Activated naive CD4-positive, alpha-beta T cell (primary cell): ENCODE measurements around the gene ELAVL1.
"Not testable (repeated sequence)": the region's sequence is repeated elsewhere in the genome, so short reads cannot be mapped to it uniquely, and the experiment has no call there.

Experiments used
- DNase-seq, 4 experiments: peaks; one replicate each; lab custom pipeline; 2025; lab: John Stamatoyannopoulos, UW

ELAVL1 gene

GRCh38 chr19:8005534-8006256, at the start of gene ELAVL1:
ELAVL1 (minus strand) TSS chr19:8005641; CDS start chr19:7991815, 13,826 bp downstream.
- DNase-seq, result peak; percentile 57 to 89 (median 74)

GRCh38 chr19:8054169-8054568, 48.7 kb upstream of the ELAVL1 start:
- no peak for DNase-seq

DNA sequence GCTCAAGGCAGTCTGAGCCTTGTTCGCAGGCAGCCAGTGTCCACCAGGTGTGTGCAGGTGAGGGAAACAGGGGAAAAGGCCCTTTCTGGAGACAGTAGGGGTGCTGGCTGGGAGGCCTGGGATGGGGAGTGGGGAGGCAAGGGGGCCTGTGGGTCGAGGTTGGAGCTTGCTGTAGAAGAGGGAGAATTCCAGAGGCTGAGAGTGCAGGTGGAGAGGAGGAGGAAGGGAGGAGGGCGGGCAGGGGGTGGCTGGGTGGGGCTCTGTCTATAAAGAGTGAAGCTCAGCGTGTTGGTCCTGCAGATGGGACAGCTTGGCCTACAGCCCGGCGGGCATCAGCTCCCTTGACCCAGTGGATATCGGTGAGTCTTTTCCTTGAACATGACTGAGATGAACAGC, 47.0 kb upstream of the ELAVL1 start, which contains the start of gene CCL25:
TSS of gene CCL25 (plus strand) at position 297 of the 396 bp plus-strand sequence. CDS start 290 bp downstream, outside the sequence.
- DNase-seq, result no peak

DNA sequence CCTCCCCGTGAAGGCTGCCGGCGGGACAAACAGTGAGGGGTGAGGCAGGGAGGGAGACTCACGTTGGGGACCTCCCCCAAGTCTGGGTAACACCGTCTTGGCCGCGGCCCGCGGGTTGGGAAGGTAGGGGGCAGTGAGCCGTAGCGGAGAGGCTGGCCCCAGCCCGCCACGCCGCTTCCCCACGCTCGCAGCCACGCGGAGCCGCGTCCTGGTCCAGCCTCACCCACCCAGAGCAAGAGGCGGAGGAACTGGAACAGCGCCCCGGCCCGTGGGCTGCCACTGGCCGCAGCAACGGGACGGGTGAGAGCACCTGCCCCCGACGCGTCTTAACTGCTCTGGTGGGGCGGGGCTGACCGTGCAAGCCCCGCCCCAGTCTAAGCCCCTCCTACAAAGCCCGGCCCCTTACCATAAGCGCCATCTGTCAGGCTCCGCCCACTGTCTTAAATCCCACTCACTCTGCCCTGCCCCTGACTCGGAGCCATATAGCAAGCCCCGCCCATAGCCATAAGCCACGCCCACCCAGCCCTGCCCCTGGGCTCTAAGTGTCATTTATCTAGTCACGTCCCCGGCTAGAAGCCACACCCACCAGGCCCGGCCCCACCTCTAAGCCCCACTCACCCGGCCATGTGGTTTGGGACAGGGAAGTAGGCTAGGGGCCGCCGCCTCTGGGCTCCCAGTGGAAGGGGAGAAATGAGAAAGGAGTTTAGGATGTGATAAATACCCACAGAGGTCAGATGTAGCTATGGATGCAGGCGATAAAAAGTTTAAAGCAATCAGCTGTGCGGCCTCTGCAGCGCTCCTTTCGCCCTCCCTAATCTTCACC, 45.0 kb upstream of the ELAVL1 start:
- DNase-seq, result peak; percentile 72 to 87 (median 78)

GRCh38 chr19:8046569-8047165, 41.2 kb upstream of the ELAVL1 start:
- no peak for DNase-seq

DNA sequence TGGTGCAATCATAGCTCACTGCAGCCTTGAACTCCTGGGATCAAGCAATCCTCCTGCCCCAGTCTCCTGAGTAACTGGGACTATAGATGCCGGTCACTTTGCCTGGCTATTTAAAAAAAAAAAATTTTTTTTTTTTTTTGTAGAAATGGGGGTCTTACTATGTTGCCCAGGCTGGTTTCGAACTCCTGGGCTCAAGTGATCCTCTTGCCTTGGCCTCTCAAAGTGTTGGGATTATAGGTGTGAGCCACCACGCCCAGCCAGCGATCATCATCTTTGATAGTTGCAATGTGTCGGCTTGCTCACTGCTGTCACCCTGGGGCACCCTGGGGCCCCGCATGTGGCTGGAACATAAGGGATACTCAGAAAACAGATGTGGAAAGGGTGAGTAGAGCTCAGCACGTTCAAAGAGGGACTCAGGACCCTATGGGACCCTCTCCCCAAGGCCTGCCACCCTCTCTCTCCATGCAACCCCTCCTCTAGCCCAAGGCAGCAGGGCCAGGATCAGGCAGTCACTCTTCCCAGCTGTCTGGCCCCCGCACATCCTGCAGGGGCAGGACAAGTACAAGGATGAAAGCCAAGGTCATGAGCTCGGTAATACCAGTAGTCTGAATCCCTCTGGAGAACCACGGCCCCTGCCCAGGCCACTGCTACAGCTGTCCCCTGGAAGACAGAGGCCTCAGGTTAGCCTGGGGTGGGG, 40.6 kb upstream of the ELAVL1 start:
- no peak for DNase-seq

- DNase-seq, result no peak
Observed at GRCh38 chr19:8044018-8044417, 38.6 kb upstream of the ELAVL1 start.

GRCh38 chr19:8042900-8043299, 37.5 kb upstream of the ELAVL1 start:
- DNase-seq, result no peak

GRCh38 chr19:8041531-8041931, 36.1 kb upstream of the ELAVL1 start:
- DNase-seq, result no peak

DNA sequence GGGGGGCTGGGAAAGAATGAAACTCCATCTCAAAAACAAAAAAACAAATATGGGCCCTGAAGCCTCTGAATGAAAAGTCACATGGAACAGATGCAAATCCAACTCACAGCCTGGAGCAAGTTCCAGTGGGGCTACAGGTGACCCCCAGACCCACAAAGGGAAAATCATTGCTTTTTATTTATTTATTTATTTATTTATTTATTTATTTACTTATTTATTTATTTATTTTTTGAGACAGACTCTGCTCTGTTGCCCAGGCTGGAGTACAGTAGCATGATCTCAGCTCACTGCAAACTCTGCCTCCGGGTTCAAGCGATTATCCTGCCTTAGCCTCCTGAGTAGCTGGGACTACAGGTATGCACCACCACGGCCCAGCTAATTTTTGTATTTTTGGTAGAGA, 33.8 kb upstream of the ELAVL1 start:
- no peak for DNase-seq

GRCh38 chr19:8038815-8039214, 33.4 kb upstream of the ELAVL1 start:
- DNase-seq, result no peak

DNA sequence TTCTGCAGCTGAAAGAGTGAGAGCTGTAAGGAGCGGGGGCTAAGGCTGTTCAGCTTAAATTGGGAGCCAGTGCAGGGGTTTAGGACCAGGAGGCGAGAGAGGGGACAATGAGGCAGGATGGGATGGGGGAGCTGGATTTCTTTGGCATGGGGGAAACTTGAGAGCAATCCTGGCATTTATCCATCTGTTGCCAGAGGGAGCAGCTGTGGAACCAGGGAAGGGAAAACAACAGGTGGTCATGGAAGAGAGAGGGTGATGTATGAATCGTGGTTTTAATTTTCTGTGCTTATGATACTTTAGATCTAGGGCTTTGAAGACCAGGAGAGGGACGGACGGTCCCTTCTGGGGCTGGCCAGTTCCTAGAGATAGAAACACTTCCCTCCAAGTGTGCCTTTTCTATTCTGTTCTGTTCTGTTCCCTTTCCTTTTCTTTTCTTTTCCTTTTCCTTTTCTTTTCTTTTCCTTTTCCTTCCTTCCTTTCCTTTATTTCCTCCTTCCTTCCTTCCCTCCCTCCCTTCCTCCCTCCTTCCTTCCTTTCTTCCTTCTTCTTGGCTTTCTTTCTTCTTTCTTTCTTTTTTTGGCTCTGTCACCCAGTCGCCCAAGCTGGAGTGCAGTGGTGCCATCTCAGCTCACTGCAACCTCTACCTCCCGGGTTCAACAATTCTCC, 31.1 kb upstream of the ELAVL1 start:
- no peak for DNase-seq

- no peak for DNase-seq
Observed at GRCh38 chr19:8034178-8034525, 28.7 kb upstream of the ELAVL1 start.

DNA sequence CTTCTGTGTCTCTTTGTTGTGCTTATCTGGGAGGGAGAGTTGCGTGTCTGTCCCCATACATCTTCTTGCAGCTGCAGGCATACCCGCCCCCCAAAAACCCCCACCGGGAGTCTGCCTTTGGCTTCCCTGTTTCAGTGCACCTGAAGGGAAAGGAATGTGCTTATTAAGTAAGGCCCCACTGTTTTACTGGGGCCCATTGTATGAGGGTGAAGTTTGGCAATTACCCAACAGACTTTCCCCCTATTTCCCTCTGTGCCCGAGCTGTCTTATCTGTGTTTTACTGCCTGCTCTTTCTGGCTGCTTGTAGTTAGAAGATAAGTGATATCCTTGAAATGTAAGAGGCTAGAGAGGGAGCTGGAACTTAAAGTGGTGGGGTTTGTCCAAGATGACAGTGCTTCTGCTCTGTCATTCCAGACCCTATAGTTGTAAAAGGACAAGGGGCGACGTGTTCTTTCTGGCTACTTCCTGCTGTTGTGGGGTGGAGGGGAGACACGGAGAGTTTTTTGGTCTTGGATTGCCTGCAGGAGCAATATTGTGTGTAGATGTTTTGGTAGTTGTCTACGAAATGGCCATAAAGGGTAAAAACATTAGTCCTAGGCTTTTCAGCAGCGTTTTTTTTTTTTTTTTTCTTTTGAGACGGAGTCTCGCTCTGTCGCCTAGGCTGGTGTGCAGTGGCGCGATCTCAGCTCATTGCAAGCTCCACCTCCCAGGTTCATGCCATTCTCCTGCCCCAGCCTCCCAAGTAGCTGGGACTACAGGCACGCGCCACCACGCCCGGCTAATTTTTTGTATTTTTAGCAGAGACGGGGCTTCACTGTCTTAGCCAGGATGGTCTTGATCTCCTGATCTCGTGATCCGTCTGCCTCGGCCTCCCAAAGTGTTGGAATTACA, 28.1 kb upstream of the ELAVL1 start:
- DNase-seq, result not testable (repeated sequence)

DNA sequence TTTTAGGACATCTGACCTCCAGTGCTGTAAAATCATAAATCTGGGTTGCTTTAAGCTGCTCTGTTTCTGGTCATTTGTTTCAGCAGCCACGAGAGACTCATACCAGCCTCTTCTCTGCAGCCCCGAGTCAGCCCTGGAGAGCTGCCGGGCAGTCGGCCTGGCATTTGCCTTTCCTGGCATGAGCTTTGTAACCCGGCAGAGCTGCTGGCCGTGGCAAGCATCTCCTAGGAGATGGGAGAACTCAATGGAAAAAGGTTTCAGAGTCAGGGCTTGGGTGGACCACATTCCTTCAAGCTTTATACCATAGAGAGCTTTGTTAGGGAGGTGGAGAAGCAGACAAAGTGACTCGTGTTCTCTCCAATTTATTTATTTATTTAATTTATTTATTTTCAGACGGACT, 25.5 kb upstream of the ELAVL1 start:
- DNase-seq, result no peak

DNA sequence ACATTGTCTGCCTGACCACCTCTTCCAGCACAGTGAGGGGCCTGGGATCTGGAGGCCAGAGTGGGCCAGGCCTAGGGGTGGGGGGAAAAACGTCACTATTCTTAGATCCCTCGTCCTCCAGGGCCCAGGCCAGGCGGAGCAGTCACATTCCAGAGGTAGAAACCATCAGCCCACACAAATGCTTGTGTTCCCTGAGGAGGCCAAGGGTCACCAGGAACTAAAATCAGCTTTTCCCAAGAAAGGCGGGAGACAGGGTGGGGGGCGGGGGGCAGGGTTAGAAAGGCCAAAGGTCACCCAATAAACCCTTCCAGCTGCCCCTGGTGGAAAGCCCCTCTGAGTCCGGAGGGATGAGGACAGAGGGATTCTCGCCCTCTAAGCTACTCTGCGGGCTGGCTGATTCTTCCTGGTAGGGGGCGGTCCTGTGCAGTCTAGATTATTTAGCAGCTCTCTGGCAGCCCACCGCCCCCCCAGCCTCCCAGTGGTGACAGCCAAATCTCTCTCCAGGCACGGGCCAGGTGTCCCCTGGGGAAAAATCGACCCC, 23.6 kb upstream of the ELAVL1 start:
- no peak for DNase-seq

GRCh38 chr19:8025316-8025715, 19.9 kb upstream of the ELAVL1 start:
- no peak for DNase-seq

GRCh38 chr19:8024256-8024655, 18.8 kb upstream of the ELAVL1 start:
- DNase-seq, result not testable (repeated sequence)

DNA sequence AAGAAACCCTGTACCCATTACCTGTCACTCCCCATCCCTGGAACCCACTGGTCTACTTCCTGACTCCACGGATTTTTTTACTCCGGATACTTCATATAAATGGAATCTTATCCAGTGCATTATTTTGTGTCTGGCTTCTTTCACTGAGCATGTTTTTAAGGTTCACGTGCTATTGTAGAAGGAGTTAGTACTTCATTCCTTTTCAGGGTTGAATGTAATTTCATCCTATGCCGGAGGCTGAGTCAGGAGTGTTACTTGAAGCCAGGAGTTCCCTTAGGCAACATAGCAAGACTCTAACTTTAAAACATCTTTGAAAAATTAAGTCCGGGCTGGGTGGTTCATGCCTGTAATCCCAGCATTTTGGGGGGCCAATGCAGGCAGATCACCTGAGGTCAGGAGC, 17.9 kb upstream of the ELAVL1 start:
- no peak for DNase-seq

- DNase-seq, result no peak
Observed at GRCh38 chr19:8022275-8022674, 16.8 kb upstream of the ELAVL1 start.
